Measurements from ENCODE around the gene TRDN. TPM values are rescaled to one million over a fixed set of nuclear protein-coding genes. Genes with fewer than 3 reads are reported as not detected.

Gene TRDN
- total RNA-seq, 2 donors from 2014 or later, result not detected

GRCh38 chr6:123295181-123295580, 341.6 kb downstream of the TRDN start:
- 96 to 100% methylated on average over 1 of the region's 1 CpG for WGBS, 2 donors
- DNase-seq (no peak), ATAC-seq (no peak)
- no peaks in the 10 kb centered on the region for H3K9me3 ChIP-seq
- H3K27ac ChIP-seq, result no peak overlapping the region
- no peaks in the 10 kb centered on the region for H3K27me3 ChIP-seq
- no peaks in the 10 kb centered on the region for H3K36me3 ChIP-seq (replicated peaks in 1 of 2; ENCODE audit: insufficient read depth in 1 of 2, low read depth in 2 of 2)
- no peak for TF ChIP-seq POLR2A (IDR thresholded peaks at IDR 0.05)
- TF ChIP-seq, protein P1, sequence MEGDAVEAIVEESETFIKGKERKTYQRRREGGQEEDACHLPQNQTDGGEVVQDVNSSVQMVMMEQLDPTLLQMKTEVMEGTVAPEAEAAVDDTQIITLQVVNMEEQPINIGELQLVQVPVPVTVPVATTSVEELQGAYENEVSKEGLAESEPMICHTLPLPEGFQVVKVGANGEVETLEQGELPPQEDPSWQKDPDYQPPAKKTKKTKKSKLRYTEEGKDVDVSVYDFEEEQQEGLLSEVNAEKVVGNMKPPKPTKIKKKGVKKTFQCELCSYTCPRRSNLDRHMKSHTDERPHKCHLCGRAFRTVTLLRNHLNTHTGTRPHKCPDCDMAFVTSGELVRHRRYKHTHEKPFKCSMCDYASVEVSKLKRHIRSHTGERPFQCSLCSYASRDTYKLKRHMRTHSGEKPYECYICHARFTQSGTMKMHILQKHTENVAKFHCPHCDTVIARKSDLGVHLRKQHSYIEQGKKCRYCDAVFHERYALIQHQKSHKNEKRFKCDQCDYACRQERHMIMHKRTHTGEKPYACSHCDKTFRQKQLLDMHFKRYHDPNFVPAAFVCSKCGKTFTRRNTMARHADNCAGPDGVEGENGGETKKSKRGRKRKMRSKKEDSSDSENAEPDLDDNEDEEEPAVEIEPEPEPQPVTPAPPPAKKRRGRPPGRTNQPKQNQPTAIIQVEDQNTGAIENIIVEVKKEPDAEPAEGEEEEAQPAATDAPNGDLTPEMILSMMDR (IDR thresholded peaks at IDR 0.05), result no peak
- no peak overlapping the region for H3K4me3 ChIP-seq
- no peaks in the 10 kb centered on the region for H3K4me1 ChIP-seq
- intact Hi-C loops (cut with DNase I), result no loop called here

DNA sequence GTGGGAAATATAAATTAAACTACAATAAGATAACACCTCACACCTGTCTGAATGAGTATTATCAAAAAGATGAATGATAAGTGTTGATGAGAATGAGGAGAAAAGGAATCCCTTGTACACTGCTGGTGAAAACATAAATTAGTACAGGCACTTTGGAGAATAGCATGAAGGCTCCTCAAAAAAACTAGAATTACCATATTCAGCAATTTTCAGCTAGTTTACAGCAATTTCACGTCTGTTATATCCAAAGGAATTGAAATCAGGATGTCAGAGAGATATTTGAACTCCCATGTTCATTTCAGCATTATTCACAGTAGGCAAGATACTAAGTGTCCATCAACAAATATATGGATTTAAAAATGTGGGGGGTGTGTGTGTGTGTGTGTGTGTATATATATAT, 348.1 kb downstream of the TRDN start:
- Histone ChIP-seq H3K27me3 (no peaks in the 10 kb centered on the region), H3K36me3 (replicated peaks in 1 of 2; ENCODE audit: insufficient read depth in 1 of 2, low read depth in 2 of 2) (no peaks in the 10 kb centered on the region), H3K27ac (no peak overlapping the region), H3K9me3 (no peaks in the 10 kb centered on the region), H3K4me1 (no peaks in the 10 kb centered on the region), H3K4me3 (no peak overlapping the region)
- intact Hi-C loops (cut with DNase I), result no loop called here
- TF ChIP-seq, protein P1 (IDR thresholded peaks at IDR 0.05), result no peak
- no peak for TF ChIP-seq POLR2A (IDR thresholded peaks at IDR 0.05)
- no peak for DNase-seq
- ATAC-seq, result no peak
- 39 to 78% methylated on average over 1 of the region's 1 CpG for WGBS, 2 donors

DNA sequence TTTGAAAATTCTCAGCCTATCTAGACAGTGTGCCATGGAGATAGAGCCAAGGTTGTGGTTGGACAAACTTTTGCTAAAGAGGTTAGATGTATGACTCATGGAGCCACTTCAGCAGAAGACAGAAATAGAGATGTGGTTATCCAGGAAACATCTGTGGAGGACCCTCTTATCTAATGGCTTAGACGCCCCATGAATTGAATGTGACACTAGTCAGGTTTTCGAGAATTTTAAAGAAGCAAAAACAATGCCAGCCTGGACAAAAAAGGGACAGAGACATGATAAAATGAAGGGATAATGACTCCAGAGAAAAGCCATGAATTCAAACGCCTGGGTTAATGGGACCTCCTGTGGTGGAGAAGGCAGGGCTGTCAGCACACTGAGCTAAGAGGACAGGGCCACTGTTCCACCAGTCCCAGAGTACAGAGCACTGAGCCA, 360.2 kb downstream of the TRDN start:
- no peaks in the 10 kb centered on the region for H3K36me3 ChIP-seq (replicated peaks in 1 of 2; ENCODE audit: insufficient read depth in 1 of 2, low read depth in 2 of 2)
- no peak overlapping the region for H3K4me3 ChIP-seq
- no peaks in the 10 kb centered on the region for H3K27me3 ChIP-seq
- DNase-seq, result no peak
- no peak overlapping the region for H3K27ac ChIP-seq
- TF ChIP-seq, protein P1 (IDR thresholded peaks at IDR 0.05), result no peak
- WGBS, 2 donors, result 57% methylated on average over 3 of the region's 3 CpGs
- peaks cover 8% of the 10 kb centered on the region for H3K4me1 ChIP-seq
- ATAC-seq, result no peak
- H3K9me3 ChIP-seq, result no peaks in the 10 kb centered on the region
- intact Hi-C loops (cut with DNase I), result no loop called here

DNA sequence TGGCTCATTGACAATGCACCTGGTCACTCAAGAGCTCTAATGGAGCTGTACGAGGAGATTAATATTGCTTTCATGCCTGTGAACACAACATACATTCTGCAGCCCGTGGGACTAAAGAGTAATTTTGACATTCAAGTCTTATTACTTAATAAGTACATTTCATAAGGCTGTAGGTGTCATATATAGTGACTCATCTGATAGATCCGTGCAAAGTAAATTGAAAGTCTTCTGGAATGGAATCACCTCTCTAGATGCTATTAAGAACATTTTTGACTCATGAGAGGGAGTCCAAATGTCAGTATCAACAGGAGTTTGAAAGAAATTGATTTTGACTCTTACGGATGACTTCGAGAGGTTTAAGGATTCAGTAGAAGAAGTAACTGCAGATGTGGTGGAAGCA, 372.8 kb downstream of the TRDN start:
- Histone ChIP-seq H3K36me3 (replicated peaks in 1 of 2; ENCODE audit: insufficient read depth in 1 of 2, low read depth in 2 of 2) (no peaks in the 10 kb centered on the region), H3K4me3 (no peak overlapping the region), H3K4me1 (no peaks in the 10 kb centered on the region), H3K27ac (no peak overlapping the region), H3K9me3 (no peaks in the 10 kb centered on the region), H3K27me3 (no peaks in the 10 kb centered on the region)
- ATAC-seq, result no peak
- intact Hi-C loops (cut with DNase I), result no loop called here
- WGBS, 2 donors, result 71 to 75% methylated on average over 5 of the region's 5 CpGs
- DNase-seq, result no peak
- TF ChIP-seq POLR2A (IDR thresholded peaks at IDR 0.05), result no peak
- TF ChIP-seq, protein P1 (IDR thresholded peaks at IDR 0.05), result no peak

GRCh38 chr6:123240626-123241025, 396.1 kb downstream of the TRDN start:
- H3K27ac ChIP-seq, result no peak overlapping the region
- H3K4me3 ChIP-seq, result no peak overlapping the region
- no peaks in the 10 kb centered on the region for H3K27me3 ChIP-seq
- no peaks in the 10 kb centered on the region for H3K4me1 ChIP-seq
- ATAC-seq, result no peak
- no peak for DNase-seq
- no peaks in the 10 kb centered on the region for H3K36me3 ChIP-seq (replicated peaks in 1 of 2; ENCODE audit: insufficient read depth in 1 of 2, low read depth in 2 of 2)
- TF ChIP-seq POLR2A (IDR thresholded peaks at IDR 0.05), result no peak
- TF ChIP-seq, protein P1 (IDR thresholded peaks at IDR 0.05), result no peak
- H3K9me3 ChIP-seq, result no peaks in the 10 kb centered on the region
- 29 to 35% methylated on average over 1 of the region's 1 CpG for WGBS, 2 donors
- intact Hi-C loops (cut with DNase I), result no loop called here

Measured in body of pancreas (tissue), 4 donors.